ENCODE results near the gene EEF1A2.

Gene EEF1A2

GRCh38 chr20:63497946-63498935, 642 bp downstream of the EEF1A2 start:
- peak; percentile 57 for DNase-seq

DNA sequence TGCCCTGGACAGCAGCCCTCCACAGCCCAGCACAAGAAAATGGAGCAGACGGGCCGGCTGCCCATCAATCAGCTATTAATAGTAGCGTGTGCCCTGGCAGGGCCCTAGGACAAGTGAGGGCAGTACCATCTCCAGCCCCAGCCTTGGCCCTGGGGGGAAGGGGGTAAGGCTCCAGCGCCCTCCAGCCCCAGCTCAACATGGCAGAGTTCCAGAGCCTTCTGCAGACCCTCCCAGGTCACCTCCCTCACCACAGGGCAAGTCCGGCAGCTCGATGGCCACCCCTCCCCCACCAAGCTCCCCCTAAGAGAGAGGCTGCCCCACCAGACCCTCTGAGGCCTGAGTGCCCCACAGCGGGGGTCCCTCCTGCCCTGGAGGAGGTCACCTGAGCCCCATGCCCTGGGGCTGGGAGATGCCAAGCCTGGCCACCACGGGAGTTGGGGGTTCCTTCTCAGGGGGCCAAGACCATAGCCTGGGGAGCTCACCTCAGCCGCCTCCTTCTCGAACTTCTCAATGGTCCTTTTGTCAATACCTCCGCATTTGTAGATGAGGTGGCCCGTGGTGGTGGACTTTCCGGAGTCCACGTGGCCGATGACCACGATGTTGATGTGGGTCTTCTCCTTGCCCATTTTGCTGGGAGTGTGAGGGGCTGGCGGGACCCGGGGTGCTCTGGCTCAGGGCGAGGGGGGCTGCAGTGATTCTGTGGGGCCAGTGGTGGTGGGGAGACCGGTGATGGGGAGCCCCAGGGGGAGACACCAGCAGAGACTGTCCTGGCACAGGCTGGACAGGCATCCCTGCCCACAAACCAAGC, 1.5 kb downstream of the EEF1A2 start:
- DNase-seq, result no peak

DNA sequence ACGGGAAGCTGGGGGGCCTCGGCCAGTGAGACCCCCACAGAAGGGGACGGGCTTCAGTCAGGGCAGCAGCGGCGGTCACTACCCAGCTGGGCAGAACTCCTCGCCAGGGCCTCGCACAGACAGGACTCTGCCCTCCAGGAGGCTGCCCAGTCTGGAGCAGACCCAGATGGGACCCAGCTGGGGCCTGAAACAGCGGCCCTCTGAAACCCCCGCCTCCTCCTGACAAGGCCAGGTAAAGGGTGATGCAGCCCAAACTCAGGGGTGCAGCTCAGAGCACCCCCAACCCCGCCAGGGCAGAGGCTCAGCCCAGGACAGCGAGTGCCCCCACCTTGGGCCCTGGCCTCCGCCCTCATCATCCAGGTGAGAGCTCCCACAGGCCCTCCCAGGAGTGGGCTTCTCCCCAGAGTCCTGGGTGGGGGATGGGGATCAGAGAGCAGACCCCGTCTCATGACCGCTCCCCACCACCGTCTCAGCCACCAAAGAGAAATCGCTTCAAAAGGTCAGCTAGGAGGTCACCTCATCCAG, 2.2 kb downstream of the EEF1A2 start:
- no peak for DNase-seq

DNA sequence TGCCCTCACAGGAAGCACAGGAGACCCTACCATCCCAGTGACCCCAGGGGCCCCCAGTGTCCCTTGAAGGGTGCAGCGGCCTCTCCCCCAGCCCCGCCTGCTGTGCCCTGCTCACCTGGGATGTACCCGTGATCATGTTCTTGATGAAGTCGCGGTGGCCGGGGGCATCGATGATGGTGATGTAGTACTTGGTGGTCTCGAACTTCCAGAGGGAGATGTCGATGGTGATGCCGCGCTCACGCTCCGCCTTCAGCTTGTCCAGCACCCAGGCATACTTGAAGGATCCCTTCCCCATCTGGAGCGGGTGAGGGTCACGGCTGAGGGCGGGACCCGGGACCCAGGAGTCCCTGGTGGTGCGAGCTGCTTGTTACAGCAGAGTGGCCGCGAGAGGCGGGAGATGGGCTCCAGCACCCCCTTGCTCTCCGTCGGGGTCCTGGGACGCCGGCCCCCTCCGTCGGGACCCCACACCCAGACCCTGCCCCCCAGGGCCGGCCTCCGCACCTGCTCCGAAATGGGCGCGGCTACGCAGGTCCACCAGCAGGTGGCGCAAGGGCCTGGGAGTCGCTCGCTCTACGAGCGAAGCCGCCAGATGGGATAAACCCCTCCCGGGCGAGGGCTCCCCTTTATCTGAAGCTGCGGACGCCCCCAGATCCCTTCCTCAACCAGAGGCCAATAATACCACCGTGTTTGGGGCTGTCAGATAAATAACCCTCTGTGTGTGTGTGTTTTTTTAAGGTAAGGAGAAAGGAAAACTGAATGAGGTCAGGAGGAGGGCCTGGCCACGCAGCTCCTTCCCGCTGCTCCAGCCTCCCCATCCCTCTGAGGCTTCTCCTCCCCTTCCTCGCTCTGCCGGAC, 2.9 kb downstream of the EEF1A2 start:
- peak; percentile 29 for DNase-seq

GRCh38 chr20:63495167-63495720, 3.6 kb downstream of the EEF1A2 start:
- no peak for DNase-seq

GRCh38 chr20:63494420-63495166, 4.3 kb downstream of the EEF1A2 start:
- no peak for DNase-seq

DNA sequence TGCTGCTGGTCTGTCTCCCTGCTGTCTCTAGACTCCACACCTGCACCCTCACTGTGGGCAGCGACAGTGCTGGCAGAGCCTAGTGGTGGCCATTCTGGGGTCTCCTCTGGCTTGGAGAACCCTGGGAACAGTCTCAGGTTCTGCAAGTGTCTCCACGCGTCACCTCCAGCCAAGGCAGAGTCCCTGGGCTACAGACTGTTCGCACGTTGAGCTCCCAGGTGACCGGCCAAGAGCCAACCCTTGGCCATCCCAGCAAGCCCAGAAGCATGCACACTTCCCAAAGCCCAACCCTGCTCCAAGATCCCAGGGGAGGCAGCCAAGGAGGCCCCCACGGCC, 4.8 kb downstream of the EEF1A2 start:
- DNase-seq, result no peak

GRCh38 chr20:63493563-63494020, 5.3 kb downstream of the EEF1A2 start:
- no peak for DNase-seq

DNA sequence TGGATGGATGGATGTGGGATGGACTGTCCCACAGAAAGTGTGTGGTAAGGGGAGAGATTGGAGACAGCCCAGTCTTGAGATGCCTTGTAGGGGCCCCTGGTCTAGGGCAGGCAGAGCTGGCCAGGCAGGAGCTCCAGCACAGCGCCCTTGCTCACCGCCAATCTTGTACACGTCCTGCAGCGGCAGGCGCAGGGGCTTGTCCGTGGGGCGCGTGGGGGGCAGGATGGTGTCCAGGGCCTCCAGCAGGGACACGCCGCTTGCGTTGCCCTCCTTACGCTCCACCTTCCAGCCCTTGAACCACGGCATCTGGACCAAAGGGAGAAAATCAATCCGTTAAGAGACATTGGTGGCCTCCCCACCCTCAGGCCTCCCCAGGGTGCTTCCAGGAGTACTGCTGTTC, 5.9 kb downstream of the EEF1A2 start:
- DNase-seq, result no peak

DNA sequence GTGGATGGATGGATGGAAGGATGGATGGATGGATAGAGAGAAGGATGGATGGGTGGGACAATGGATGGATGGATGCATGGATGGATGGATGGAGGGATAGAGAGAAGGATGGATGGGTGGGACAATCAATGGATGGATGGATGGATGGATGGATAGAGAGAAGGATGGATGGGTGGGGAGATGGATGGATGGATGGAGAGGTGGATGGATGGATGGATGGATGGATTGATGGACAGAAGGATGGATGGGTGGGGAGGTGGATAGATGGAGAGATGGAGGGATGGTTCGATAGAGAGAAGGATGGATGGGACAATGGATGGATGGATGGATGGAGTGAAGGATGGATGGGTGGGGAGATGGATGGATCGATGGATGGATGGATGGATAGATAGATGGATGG, 6.4 kb downstream of the EEF1A2 start:
- no peak for DNase-seq

DNA sequence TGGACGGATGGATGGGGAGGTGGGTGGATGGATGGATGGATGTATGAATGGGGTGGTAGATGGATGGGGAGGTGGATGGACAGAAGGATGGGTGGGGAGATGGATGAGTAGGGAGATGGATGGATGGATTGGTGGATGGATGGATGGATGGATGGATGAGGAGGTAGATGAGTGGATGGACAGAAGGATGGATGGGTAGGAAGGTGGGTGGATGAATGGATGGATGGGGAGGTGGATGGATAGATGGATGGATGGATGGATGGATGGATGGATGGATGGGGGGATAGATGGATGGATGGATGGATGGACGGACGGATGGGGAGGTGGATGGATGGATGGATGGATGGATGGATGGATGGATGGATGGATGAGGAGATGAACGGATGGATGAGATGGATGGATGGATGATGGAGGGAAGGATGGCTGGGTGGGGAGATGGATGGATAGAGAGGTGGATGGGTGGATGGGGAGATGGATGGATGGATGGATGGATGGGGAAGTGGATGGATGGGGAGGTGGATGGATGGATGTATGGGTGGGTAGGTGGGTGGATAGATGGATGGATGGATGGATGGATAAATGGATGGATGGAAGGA, 7.2 kb downstream of the EEF1A2 start:
- no peak for DNase-seq

DNA sequence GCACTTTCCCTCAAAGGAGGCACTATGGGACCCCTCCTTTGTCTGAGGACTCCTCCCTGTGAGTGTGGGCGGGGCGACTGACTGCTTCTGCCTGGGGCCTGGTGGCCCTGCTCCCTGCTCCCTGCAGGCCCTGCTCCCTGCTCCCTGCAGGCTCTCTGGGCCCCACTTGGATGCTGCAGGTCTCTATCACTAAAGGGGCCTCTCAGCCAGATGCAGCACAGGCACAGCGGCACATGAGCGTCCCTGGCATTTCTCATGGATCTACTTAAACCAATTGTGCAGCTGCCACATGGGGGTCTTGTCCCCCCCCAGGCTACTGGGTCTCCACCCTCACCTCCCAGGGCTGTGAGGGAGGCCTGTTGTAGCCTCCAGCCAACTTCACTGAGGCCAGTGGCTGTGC, 7.8 kb downstream of the EEF1A2 start:
- DNase-seq, result no peak

DNA sequence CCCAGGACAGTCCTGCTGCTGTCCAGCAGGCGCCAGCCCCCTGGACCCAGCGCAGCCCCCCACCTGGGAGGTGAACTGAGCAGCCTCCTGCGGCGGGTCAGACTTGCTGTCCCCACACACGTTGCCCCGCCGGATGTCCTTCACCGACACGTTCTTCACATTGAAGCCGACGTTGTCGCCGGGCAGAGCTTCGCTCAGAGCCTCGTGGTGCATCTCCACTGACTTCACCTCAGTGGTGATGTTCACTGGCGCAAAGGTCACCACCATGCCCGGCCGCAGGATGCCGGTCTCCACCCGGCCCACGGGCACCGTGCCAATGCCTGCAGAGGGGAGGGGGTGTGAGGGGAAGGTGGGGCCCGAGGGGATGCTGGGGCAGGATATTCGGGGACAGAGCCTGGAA, 8.5 kb downstream of the EEF1A2 start:
- DNase-seq, result no peak

- no peak for DNase-seq
Measured at GRCh38 chr20:63488315-63489251, 10.3 kb downstream of the EEF1A2 start.

DNA sequence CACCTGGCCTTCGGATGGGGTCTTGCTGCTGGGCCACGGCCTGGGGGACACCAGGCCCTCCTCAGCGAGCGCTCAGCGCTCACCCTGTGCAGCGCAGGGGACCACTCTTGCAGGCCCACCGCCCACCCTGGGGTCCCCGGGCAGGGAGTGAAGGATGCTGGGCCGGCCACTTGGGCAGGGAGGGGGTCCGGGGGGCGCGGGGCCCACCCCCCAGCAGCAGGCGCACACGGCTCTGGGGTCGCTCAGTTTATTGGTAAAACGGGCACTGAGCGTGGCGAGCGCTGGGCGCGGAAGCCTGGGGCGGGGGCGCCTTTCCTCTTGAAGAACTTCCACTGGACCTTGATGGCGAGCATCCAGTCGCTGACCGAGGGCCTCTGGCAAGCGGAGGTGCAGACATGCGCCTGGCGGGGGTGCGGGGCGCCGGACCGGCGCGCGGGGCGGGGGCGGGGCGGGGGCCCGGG, 11.1 kb downstream of the EEF1A2 start:
- no peak for DNase-seq

DNA sequence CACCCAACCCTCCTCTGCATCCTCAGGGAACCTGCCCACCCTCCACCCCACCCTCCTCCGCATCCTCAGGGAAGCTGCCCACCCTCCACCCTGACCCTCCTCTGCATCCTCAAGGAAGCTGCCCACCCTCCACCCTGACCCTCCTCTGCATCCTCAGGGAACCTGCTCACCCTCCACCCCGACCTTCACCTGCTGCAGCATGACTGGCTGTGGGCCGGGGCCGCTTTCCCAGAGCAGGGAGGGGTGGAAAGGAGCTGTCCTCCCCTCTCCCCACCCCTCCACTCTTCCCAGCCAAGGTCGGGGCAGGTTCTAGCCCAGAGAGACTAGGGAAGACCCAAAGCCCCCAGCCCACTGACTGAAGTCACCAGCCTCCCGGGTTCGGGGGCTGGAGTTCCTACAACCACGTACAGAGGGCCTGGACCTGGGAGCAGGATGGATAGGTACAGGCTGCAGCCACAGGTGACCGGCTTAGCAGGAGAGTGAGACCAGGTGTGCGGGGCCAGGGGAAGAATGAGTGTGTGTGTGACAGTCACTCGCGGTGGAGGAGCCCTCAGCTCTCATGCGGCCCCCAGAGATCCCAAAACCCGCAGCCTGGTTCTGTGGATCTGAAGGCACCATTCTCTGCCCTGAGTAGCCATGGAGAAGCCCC, 11.6 kb downstream of the EEF1A2 start:
- no peak for DNase-seq

DNA sequence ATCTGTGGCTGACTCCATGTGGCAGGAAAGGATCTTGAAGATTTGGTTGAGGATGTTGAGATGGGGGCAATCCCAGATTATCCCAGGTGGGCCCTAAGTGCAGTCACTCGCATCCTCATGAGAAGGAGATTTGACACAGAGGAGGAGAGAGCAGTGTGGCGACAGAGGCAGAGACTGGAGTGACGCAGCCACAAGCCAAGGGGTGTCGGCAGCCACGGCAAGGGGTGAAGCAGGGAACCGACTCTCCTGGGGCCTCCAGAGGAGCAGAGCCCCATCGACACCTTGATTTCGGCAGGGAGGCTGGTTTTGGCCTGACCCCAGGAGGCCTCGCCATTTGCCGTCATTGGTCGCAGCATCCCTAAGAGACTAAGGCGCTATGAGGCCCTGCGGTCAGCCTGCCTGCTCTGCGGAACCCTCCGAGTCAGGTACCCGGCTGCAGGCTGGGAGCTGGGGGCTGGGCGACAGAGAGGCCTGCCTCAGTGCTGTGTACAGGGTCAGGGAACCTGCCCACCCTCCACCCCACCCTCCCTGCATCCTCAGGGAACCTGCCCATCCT, 12.5 kb downstream of the EEF1A2 start:
- DNase-seq, result no peak

DNA sequence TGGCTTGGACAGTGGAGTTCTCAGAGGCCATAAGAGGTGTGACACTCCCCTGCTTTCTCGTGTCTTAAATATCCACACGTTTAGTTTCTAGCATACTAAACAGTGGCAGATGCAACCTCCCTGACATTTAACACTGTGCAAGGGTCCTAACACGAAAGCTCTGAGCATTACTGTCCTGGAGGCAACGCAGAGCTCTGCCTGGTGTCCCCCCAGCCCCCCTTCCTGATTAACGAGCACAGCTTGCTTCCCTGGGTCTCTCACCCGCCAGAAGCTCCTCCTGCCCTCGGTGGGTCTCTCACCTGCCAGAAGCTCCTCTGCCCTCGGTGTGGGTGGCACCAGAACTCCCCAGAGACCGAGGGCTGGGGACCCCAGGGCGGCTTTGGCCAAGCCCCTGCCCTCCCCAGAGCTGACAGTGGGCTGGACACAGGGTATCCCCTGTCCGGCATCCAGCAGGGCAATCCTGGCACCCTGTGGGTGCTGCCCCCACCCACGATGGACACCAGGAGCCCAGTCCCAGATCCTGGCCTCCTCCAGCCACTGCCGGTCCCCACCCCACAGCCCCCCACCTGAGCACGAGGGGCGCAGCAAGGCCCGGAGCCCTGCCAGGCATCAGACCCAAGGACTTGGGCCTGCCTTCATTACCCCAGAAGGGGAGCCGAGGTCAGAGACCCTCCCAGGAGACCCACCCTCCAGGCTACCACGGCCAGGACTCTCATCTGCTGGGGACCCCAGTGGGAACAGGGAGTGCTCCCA, 14.1 kb downstream of the EEF1A2 start:
- DNase-seq, result no peak
